Measurements from ENCODE around the gene FIG4.

DNA sequence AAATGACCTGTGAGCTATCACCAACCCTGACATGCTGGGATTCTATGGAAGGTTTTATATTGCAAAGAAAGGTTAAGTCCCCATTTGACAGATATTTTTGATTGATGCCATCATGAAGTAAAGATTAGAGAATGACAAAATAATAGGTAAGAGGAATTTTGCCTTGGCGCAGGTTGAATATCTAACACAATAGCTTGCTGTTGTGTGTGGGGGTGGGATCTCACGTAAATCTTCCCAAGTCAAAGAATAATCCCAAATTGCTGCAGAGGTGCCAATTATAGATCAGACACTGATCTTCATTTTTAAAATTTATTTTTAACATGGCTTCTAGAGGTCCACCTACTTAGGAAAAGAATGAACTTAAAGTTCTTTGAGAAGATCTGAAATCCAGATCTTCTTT is 135.5 kb downstream of the FIG4 start:
- TF ChIP-seq CTCF (optimal IDR thresholded peaks at IDR 0.05 in 1 of 3, IDR thresholded peaks at IDR 0.05 in 1 of 3, conservative IDR thresholded peaks at IDR 0.05 in 1 of 3; ENCODE audit: extremely low read depth in 1 of 3, insufficient read depth in 2 of 3, low read length in 3 of 3) = no peak
- no peak for TF ChIP-seq EZH2 (IDR thresholded peaks at IDR 0.05; ENCODE audit: low read length)
